ENCODE measurements around the gene ACHE.
"Not testable (repeated sequence)": the region's sequence is repeated elsewhere in the genome, so short reads cannot be mapped to it uniquely, and the experiment has no call there.

Gene ACHE

DNA sequence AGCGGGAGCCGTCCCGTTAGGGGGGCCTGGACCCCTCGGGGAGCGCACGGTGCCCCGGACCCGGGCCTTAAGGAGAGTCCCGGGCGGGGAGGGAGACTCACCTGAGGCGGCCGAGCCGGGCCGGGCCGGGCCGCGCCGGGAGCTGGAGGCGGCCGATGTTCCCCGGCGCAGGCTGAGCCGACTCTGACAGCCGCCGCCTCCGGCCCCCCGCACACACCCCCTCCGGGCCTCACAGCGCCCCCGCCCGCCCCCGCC lies at the start of gene ACHE:
Gene ACHE (minus strand): TSS at position 188 of the 255 bp plus-strand sequence. CDS start 1,656 bp downstream, outside the sequence.
- in situ Hi-C loops (cut with MboI; ENCODE audit: low sequenced_read_pairs): loop anchor here (10.0 kb wide), 1 partner anchor 399 kb away; no protein-coding TSS in a partner anchor

GRCh38 chr7:100944138-100944537 lies 48.5 kb upstream of the ACHE start:
- in situ Hi-C loops (cut with MboI; ENCODE audit: low sequenced_read_pairs): no loop called here

- in situ Hi-C loops (cut with MboI; ENCODE audit: low sequenced_read_pairs): no loop called here
Observed at GRCh38 chr7:100943693-100944092, 48.0 kb upstream of the ACHE start.

DNA sequence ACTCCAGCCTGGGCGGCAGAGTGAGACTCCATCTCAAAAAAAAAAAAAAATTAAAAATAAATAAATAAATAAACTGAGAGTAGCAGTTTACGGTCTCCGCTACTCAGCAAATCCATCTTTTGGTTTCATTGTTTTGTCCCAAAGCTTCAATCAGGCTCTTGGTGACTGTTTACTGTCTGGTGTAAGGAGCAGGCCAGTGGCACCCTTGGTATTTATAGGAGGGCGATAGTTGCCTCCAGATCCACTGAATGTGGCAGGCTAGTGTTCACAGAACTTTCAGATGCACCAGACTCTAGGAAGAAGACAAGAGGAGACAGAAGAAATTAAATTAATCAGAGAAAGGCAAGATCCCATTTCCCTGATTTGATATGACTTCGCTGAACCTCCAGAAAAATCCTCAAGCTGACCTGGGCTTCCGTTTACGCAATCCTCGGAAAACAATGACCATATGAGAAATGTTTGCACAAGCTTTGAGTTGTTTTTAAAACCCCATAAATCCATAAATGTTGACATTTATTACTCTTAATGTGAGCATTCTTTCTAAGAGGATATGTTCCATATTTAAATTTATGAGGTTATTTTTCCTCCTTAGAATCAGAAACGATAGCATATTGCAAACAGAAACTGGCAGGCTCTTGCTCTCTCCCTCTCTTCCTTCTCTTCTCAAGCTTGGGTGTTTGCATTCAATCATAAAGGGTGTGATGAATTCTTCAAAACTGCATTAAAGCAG lies 46.5 kb upstream of the ACHE start:
- in situ Hi-C loops (cut with MboI; ENCODE audit: low sequenced_read_pairs): no loop called here

- in situ Hi-C loops (cut with MboI; ENCODE audit: low sequenced_read_pairs): not testable (repeated sequence)
Observed at GRCh38 chr7:100936167-100936566, 40.5 kb upstream of the ACHE start.

- in situ Hi-C loops (cut with MboI; ENCODE audit: low sequenced_read_pairs): not testable (repeated sequence)
Observed at GRCh38 chr7:100935381-100935780, 39.7 kb upstream of the ACHE start.

DNA sequence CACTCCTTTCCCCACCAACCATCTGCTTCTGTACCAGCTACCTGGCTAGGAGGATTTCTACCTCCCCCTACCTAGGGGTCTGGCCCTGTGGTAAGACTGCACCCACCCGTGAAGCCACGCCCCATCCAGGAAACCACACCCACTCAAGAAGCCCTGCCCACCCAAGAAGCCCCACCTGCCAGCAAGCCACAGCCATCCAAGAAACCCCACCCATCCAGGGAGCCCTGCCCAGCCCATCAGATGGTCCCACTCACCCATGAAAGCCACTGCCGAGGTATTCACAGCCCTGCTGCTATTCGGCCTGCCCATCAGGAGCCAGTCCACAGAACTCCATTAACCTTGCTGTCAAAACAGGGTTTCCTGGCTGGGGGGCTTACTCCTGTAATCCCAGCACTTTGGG lies 38.0 kb upstream of the ACHE start:
- in situ Hi-C loops (cut with MboI; ENCODE audit: low sequenced_read_pairs): no loop called here

DNA sequence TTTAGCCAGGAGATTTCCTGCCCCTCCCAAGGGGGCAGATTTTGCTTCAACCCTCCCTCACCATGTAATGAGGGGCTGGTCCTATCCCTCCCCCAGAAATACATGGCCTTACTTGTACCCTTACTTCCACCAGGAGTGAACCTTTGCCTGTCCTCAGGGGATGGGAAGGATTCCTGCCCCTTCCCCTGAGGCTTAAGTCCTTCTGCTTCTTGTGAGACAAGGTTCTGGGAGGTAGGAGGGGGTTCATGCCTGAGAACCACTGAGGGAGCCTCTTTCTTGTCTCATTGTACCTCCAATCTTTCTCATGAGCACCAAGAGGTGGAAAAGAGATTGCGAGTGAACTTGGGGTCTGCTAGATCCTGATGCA lies 34.1 kb upstream of the ACHE start:
- in situ Hi-C loops (cut with MboI; ENCODE audit: low sequenced_read_pairs): no loop called here

DNA sequence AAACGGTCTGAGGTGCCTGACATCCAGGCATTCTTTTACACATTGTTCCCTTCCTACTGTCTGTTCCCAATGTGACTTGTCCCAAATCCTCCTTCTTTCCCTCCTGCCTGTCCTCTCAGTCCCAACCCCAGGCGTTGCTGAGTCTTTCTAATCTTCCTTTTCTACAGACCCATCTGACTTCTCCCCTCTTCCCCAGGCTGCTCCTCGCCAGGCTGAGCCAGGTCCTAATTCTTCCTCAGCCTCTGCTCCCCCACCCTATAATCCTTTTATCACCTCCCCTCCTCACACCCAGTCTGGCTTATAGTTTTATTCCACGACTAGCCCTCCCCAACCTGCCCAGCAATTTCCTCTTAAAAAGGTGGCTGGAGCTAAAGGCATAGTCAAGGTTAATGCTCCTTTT lies 27.9 kb upstream of the ACHE start:
- in situ Hi-C loops (cut with MboI; ENCODE audit: low sequenced_read_pairs): not testable (repeated sequence)

DNA sequence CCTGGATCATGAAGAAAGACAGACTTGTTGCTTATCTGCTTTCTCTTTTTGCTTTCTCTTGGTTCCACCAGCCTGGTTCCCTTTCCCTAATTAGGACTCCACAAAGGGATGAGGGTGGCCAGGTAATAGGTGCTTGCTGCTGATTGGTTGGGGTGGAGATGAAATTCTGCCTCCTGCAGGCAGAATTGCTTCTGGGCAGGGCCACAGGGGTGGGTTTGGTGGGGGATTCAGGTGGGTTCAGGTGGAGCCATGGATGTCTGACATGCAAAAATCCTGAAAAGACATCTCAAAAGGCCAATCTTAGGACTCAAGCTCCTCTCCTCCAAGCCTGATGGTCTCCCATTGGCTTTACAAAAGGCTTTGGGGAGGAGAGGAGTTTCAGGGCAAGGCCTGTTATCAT lies 25.4 kb upstream of the ACHE start:
- in situ Hi-C loops (cut with MboI; ENCODE audit: low sequenced_read_pairs): no loop called here

DNA sequence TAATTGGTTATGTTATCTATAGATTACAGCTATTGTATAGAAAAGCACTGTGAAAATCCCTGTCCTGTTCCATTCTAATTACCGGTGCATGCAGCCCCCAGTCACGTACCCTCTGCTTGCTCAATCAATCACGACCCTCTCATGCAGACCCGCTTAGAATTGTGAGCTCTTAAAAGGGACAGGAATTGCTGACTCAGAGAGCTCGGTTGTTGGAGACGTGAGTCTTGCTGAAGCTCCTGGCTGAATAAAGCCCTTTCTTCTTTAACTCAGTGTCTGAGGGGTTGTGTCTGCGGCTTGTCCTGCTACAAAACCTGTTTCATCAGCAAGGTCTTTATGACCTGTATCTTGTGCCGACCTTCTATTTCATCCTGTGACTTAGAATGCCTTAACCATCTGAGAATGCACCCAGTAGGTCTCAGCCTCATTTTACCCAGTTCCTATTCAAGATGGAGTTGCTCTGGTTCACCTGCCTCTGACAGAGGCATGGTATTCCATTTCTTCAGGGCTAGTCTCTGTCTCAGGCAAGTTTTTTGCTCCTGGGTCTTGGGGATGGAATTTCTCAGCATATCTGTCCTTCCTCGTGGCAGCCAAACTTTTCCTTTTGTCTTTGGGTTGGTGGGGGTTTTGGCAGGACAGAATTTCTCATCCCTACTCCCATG lies 24.2 kb upstream of the ACHE start:
- in situ Hi-C loops (cut with MboI; ENCODE audit: low sequenced_read_pairs): not testable (repeated sequence)

GRCh38 chr7:100919335-100919734 lies 23.6 kb upstream of the ACHE start:
- in situ Hi-C loops (cut with MboI; ENCODE audit: low sequenced_read_pairs): not testable (repeated sequence)

GRCh38 chr7:100914879-100915447 lies 19.3 kb upstream of the ACHE start:
- in situ Hi-C loops (cut with MboI; ENCODE audit: low sequenced_read_pairs): no loop called here

DNA sequence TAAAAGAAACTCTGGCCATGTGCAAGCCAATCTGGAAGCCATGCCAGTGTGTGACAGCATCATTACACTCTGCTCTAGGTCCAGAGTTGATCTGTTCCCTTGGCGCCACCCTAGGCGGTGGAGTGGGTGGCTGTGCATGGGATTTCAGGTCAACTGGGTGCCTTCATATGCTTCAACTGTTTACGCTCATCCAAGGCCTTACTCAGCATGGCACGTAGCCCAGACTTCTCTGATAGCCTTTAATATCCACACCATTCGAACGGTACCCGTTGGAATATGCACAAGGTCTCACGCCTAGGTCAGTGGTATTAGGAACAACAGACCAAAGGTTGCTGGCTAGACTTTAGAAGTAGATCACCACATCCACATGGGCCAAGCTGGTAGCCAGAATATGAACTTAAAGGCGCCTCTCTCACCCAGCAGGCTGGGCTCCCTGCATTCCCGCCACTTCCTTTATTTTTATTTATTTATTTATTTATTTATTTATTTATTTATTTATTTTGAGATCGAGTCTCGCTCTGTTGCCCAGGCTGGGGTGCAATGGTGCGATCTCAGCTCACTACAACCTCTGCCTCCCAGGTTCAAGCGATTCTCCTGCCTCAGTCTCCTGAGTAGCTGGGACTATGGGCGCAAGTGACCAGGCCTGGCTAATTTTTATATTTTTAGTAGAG lies 18.7 kb upstream of the ACHE start:
- in situ Hi-C loops (cut with MboI; ENCODE audit: low sequenced_read_pairs): no loop called here

- in situ Hi-C loops (cut with MboI; ENCODE audit: low sequenced_read_pairs): no loop called here
Observed at GRCh38 chr7:100911484-100911883, 15.8 kb upstream of the ACHE start.

GRCh38 chr7:100910443-100910842 lies 14.8 kb upstream of the ACHE start:
- in situ Hi-C loops (cut with MboI; ENCODE audit: low sequenced_read_pairs): not testable (repeated sequence)

DNA sequence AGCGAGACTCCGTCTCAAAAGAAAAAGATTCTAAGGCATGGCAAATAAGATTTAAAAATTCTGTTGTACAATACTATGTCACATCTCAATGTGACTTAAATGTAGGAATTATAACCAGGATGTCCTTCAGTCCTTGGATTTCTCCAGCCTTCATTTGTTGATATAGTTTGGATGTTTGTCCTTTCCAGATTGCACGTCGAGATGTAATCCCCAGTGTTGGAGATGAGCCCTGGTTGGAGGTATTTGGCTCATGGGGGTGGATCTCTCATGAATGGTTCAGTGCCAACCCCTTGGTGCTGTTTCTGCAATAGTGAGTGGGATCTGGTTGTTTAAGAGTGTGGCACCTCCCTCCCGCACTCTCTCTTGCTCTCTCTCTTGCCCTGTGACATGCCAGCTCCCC lies 12.8 kb upstream of the ACHE start:
- in situ Hi-C loops (cut with MboI; ENCODE audit: low sequenced_read_pairs): no loop called here

GRCh38 chr7:100902638-100903037 lies 7.0 kb upstream of the ACHE start:
- in situ Hi-C loops (cut with MboI; ENCODE audit: low sequenced_read_pairs): no loop called here

GRCh38 chr7:100901921-100902332 lies 6.2 kb upstream of the ACHE start:
- in situ Hi-C loops (cut with MboI; ENCODE audit: low sequenced_read_pairs): no loop called here

DNA sequence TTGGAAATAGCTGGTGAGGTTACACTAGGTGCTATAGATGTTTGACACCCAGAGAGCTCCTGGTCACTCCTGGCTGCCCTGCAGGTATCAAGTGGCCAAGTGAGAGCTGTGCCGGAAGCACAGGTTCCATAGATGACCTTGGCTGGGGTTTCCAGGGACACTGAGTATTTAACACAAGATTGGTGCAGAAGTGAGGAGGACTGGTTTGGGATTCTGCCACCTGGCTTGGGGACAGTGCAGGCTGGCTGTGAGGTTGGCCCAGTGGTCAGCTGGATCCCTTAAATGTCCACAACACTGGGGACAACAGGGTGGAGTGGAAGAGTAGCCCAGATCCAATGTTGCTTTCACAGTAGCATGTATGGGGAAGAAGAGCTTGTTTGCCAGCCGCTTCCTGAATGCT lies 5.3 kb upstream of the ACHE start:
- in situ Hi-C loops (cut with MboI; ENCODE audit: low sequenced_read_pairs): no loop called here

DNA sequence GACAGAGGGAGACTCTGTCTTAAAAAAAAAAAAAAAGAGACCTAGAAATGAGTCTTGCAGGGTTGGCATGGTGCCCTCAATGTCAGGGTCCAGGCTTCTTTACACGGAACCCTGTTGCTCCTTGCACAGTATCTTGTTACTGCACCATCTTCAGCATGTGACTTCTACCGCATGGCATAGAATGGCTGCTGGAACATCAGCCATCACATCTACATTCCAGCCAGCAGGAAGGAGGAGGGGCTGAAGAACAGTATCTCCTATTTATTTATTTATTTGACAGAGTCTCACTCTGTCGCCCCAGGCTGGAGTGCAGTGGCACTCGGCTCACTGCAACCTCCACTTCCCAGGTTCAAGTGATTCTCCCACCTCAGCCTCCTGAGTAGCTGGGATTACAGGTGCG lies 3.7 kb upstream of the ACHE start:
- in situ Hi-C loops (cut with MboI; ENCODE audit: low sequenced_read_pairs): loop anchor here (10.0 kb wide), 1 partner anchor 395 kb away; no protein-coding TSS in a partner anchor

All from HL-60/S4 (cell line).